SU-DHL-6 (cell line): ENCODE measurements around the gene UMODL1.

Experiments used
- H2AFZ ChIP-seq: fragments of 200-600 bp; sonication (generic); 2 replicates; pipeline ENCODE4 v1.6.1; 2014; ENCODE audit warnings: low read depth, mild to moderate bottlenecking, moderate library complexity, mixed read lengths, antibody characterized with exemption, low read length; ENCODE audit not compliant: severe bottlenecking
- H3F3A ChIP-seq: fragments of 200-600 bp; shearing (Covaris generic); 2 replicates; pipeline ENCODE4 v1.6.0; 2016; ENCODE audit warnings: antibody characterized with exemption, mild to moderate bottlenecking; ENCODE audit not compliant: insufficient read depth
- H3K27ac ChIP-seq: fragments of 200-600 bp; sonication (generic); 2 replicates; pipeline ENCODE4 v1.5.1; 2016; ENCODE audit warnings: low read depth, mild to moderate bottlenecking, low read length, moderate library complexity, mixed read lengths
- H3K27me3 ChIP-seq: fragments of 200-600 bp; sonication (generic), shearing (Covaris generic); 2 replicates; pipeline ENCODE4 v1.6.0; 2014; ENCODE audit warnings: mild to moderate bottlenecking, low read length
- H3K36me3 ChIP-seq: fragments of 200-600 bp; sonication (generic); 2 replicates; pipeline ENCODE4 v1.6.1; 2014; ENCODE audit warnings: mild to moderate bottlenecking, low read length, mixed read lengths
- H3K4me2 ChIP-seq: fragments of 300-600, 200-600 bp; shearing (Covaris generic), sonication (generic); 2 replicates; pipeline ENCODE4 v1.6.0; 2014; ENCODE audit warnings: low read length, low read depth, mild to moderate bottlenecking; ENCODE audit not compliant: poor library complexity, severe bottlenecking
- H3K4me3 ChIP-seq: fragments of 200-600 bp; sonication (generic); 2 replicates; pipeline ENCODE4 v1.5.1; 2014; ENCODE audit warnings: antibody characterized with exemption, low read length, mild to moderate bottlenecking, mixed read lengths; ENCODE audit not compliant: insufficient read depth, poor library complexity, severe bottlenecking
- H3K79me2 ChIP-seq: fragments of 200-600 bp; sonication (generic); 2 replicates; pipeline ENCODE4 v1.6.1; 2014; ENCODE audit warnings: mild to moderate bottlenecking, low read length, moderate library complexity; ENCODE audit not compliant: insufficient read depth
- H3K9ac ChIP-seq: fragments of 200-600 bp; sonication (generic); 2 replicates; pipeline ENCODE4 v1.7.0; 2014; ENCODE audit warnings: mild to moderate bottlenecking, low read length
- H3K9me2 ChIP-seq: fragments of 200-600 bp; sonication (generic); replicated peaks from 2 replicates; pipeline ENCODE4 v1.6.1; 2014; ENCODE audit warnings: low read length; ENCODE audit not compliant: insufficient read depth
- H3K9me3 ChIP-seq: fragments of 200-600 bp; sonication (generic); 2 replicates; pipeline ENCODE4 v1.6.1; 2014; ENCODE audit warnings: low read length, mixed read lengths; ENCODE audit not compliant: insufficient read depth
- H4K20me1 ChIP-seq: fragments of 200-600 bp; sonication (generic); 2 replicates; pipeline ENCODE4 v1.6.1; 2014; ENCODE audit warnings: low read depth, mild to moderate bottlenecking, antibody characterized with exemption, low read length, moderate library complexity, mixed read lengths
- EZH2phosphoT487 ChIP-seq: fragments of 200-600 bp; sonication (generic), shearing (Covaris generic); conservative IDR thresholded peaks from 2 replicates; pipeline ENCODE4 v1.6.1; 2018; ENCODE audit warnings: mild to moderate bottlenecking, antibody characterized with exemption, low read length, moderate library complexity, mixed read lengths
- TF ChIP-seq, protein P1 (sequence below): fragments of 200-600 bp; sonication (generic); IDR thresholded peaks from one replicate; pipeline ENCODE4 v1.5.1; 2017; ENCODE audit warnings: antibody characterized with exemption, mild to moderate bottlenecking, low read length, moderate library complexity; ENCODE audit not compliant: insufficient read depth, poor library complexity, severe bottlenecking

Gene UMODL1

DNA sequence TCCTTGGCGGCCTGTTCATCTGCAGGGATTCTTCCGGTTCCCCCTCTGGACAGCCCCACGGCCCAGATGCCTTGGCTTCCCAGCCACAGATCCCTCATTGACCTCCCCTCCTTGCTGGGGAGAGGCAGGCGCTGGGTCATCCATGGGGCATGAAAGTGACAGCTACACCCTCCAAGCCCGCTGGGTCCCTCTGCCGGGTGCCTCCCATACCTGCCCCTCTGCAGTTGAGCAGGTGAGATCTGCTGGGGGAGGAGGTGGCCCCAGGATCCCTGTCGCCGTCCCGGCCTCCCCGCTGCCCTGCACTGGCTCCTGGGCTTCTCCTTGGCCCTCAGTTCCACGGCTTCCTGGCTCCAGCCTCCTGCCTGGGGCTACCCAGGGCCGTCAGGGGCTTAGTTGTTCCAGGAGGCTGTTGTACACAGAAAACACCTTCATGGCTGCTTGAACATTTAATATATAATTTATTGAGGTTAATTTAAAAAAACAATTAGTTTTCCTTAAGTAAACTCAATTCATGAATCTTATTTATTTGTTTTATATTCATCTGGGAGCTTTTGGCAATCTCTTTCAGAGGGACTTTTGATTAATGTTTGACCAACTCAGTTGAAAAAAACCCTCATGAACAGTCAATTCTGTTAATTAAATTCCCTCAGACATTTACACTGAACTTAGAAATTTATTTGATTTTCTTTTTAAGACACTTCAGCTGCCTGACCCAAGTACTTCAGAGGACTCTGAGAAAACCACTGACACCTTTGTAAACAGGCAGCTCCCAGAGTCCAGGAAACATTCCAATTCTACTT is 80.2 kb downstream of the UMODL1 start:
- Histone ChIP-seq H3K4me2 (no peak overlapping the region), H3K36me3 (no peaks in the 10 kb centered on the region), H2AFZ (no peak overlapping the region), H4K20me1 (no peaks in the 10 kb centered on the region), H3K79me2 (no peaks in the 10 kb centered on the region), H3K27ac (no peak overlapping the region), H3K9me2 (no peaks in the 10 kb centered on the region), H3K4me3 (no peak overlapping the region), H3F3A (no peaks in the 10 kb centered on the region), H3K9ac (no peak overlapping the region), H3K9me3 (no peaks in the 10 kb centered on the region), H3K27me3 (no peaks in the 10 kb centered on the region)
- TF ChIP-seq, protein P1, sequence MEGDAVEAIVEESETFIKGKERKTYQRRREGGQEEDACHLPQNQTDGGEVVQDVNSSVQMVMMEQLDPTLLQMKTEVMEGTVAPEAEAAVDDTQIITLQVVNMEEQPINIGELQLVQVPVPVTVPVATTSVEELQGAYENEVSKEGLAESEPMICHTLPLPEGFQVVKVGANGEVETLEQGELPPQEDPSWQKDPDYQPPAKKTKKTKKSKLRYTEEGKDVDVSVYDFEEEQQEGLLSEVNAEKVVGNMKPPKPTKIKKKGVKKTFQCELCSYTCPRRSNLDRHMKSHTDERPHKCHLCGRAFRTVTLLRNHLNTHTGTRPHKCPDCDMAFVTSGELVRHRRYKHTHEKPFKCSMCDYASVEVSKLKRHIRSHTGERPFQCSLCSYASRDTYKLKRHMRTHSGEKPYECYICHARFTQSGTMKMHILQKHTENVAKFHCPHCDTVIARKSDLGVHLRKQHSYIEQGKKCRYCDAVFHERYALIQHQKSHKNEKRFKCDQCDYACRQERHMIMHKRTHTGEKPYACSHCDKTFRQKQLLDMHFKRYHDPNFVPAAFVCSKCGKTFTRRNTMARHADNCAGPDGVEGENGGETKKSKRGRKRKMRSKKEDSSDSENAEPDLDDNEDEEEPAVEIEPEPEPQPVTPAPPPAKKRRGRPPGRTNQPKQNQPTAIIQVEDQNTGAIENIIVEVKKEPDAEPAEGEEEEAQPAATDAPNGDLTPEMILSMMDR: no peak

DNA sequence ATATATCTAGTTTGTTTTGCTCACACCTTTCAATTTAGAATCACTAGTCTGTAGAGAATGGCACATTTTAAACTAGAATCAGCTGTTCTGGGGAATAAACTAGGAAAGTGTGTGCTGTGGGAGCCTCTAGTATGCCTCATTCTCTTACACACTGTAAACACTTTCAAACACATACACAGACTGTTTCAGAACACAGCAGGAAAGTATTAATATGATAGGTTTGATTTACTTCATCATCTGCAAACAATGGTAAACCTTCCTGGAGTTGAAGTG is 80.8 kb downstream of the UMODL1 start:
- H4K20me1 ChIP-seq: no peaks in the 10 kb centered on the region
- H3K79me2 ChIP-seq: no peaks in the 10 kb centered on the region
- no peak overlapping the region for H3K27ac ChIP-seq
- H3K4me3 ChIP-seq: no peak overlapping the region
- H3K9ac ChIP-seq: no peak overlapping the region
- TF ChIP-seq EZH2phosphoT487: no peak
- TF ChIP-seq, protein P1: no peak
- H3F3A ChIP-seq: no peaks in the 10 kb centered on the region
- H3K4me2 ChIP-seq: no peak overlapping the region
- no peaks in the 10 kb centered on the region for H3K9me3 ChIP-seq
- H3K36me3 ChIP-seq: no peaks in the 10 kb centered on the region
- no peaks in the 10 kb centered on the region for H3K9me2 ChIP-seq
- H2AFZ ChIP-seq: no peak overlapping the region
- no peaks in the 10 kb centered on the region for H3K27me3 ChIP-seq

DNA sequence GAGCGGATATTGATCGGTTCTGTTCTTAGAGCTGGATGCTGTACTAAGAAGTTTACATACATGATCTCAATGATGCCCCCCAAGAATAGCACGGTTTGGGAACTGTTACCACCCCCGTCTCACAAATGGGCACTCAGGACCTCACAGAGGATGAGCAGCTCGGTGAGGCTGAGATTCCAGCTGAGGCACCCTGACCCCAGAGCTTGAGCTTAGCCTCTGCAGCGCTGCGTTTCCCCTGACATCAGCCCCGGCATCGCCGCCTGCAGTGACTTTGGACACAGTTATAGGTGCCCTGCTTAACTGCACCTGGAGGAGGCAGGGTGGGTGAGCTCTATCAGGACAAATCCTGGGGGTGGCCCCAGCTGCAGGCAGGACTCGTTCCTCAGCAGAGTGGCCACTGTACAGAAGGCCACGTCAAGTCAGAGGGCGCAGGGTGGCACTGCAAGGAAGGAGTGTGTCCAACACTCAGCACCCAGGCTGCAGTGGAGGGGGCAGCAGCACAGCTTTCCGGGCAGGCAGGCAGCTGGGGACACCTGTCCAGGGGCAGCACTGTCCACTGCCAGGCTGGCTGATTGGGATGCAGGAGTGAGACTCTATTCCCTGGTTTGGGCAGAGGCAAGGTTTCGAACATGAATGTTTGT is 82.0 kb downstream of the UMODL1 start:
- Histone ChIP-seq H3K27ac (no peak overlapping the region), H3K9ac (no peak overlapping the region), H3K9me2 (no peaks in the 10 kb centered on the region), H3K27me3 (no peaks in the 10 kb centered on the region), H3K9me3 (no peaks in the 10 kb centered on the region), H3F3A (no peaks in the 10 kb centered on the region), H4K20me1 (no peaks in the 10 kb centered on the region), H3K79me2 (no peaks in the 10 kb centered on the region), H3K4me2 (no peak overlapping the region), H2AFZ (no peak overlapping the region), H3K36me3 (no peaks in the 10 kb centered on the region), H3K4me3 (no peak overlapping the region)
- TF ChIP-seq, protein P1: no peak
- no peak for TF ChIP-seq EZH2phosphoT487
